Activated T-cell treated with anti-CD3 and anti-CD28 coated beads, Interleukin-2, amount 50 U/mL, for 1 hour (primary cell): ENCODE results near the gene ERC2.

Source experiments
- DNase-seq: peaks from one replicate; pipeline ENCODE4 v3.0.0-alpha.2; 2020

ERC2 gene

DNA sequence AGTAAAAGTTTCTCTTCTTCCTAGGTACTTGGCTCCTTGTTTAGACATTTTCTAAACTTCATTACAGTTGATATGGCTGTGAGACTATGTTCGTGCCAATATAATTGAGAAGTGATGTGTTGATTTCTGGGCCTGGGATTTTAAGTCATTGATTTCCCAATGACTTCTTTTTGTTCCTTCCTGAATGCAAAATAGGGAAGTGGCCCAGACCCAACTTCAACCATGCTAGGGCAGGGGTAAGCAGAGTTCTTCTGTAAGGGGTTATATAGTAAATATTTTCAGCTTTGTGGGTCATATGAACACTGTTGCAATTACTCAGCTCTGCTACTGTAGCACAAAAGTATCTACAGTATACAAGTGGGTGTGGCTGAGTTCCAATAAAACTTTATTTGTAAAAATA, 661.1 kb downstream of the ERC2 start:
- DNase-seq = no peak

DNA sequence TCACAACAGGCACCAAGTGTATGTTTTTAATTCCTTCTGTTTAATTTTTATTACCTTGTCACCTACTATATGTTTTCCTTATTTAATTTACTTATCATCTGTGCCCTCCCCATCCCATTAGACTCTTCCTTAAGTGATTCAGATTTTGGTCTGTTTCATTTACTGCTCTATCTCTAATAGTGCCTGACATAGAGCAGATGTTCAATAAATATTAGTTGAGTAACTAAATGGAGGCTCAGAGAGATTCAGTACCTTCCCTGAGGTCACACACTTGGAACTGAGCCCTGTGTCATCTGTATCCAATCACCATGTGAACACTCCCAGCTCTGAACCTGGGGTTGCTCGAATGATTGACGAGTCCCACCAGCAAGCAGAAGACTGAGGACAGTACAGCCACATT, 663.1 kb downstream of the ERC2 start:
- no peak for DNase-seq

DNA sequence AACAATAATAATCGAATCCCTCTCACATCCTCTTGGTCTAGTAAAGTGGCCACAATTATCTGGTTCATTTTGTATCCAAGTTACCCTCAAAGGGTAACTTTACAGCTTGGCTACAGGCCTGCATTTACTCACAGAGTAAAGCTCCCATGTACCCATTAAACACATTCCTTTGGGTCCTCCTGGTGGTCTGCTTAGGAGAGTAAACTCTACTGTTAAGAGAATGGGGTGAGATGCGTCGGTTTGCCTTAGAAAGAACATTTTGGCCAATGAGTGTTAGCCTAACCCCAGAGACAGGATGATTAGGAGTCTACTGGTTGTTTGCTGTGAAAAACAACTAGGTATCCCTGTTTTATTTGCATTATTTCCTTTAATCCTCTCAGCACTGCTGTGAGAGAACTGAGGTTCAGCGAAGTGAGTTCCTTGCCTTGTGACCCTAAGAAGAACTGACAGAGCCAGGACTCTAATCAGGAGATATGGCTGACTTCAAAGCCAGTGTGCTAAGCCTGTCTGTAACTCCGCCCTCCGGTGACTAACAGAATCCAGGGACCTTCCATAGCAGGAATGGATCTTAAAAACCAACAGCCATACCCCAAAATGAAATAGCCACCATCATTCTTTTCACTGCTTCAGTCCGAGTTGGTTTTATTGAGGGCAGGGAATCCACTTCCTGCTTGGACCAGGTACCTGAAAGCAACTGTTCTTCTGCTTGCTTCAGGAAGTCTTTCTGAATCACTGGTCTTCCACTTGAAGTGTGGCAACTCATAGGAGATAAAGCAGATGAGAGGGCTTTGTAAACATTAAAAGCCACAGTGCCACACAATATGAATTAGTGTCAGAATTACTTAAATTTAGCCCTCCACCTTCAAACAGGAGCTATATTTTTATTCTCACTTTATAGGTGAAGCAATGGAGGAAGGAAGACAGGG, 663.8 kb downstream of the ERC2 start:
- DNase-seq = no peak

DNA sequence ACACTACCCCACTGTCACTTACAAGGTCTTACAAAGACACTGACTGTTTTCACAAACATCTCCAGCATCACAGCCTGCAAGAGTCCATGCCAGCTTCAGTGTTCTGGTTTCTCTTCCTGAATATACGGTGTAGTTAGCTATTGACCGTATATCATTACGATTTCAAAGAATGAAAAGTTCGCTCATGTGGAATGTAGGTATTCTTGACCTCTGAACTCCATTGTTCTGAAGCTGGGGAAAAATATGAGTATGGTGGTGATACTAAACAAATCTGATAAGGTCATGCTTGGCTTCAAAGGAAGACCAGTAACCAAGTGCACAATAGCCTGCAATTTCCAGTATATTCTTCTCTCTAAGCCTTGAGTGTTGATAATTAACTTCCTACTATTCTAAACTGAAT, 665.5 kb downstream of the ERC2 start:
- no peak for DNase-seq

DNA sequence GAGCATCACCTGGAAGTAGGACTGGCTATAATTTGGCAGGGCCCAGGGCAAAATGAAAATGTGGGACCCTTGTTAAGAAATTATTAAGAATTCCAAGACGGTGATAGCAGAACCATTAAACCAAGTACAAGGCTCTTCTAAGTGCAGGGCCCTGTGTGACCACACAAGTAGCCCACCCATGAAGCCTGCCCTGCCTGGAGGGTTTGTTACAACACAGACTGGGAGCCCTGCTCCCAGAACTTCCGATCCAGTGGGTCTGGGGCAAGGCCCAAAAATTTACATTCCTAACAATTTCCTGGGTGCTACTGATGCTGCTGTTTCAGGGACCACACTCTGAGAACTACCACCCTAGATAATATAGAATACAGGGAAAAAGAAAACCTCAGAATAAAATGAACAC, 666.6 kb downstream of the ERC2 start:
- no peak for DNase-seq

DNA sequence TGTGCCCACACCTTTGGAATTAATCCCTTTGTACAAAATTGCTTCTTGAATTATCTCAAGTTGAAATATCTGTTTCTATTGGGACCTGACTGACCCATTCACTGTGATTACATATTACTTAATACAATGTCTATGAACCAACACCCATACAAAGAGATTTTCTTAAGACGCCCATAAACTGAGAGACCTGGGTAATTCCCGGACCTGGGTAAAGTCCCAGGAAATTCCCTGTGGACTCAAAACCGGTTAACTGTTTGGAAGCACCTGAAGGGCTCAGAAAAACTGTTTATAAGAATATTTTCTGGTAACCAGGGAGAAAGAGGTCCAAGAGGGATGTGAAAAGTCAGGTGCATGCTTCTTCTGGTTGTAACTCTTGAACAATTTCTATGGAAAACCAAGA, 667.2 kb downstream of the ERC2 start:
- no peak for DNase-seq

DNA sequence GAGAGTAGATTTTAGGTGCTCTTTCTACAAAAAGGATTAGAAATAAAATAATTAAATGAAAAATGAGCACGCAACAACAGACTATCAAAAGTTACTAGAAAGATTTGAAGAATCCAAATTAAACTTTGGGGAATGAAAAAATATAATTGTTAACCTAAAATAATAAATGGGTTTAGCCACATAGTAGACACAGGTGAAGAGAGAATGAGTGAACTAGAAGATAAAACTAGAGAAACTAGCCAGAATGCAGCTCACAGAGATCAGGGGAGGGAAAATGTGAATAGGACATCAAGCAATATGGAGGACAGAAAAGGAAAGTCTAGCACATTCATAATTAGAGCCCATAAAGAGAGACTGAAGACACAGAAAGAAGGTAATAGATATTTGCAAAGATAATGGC, 670.5 kb downstream of the ERC2 start:
- DNase-seq = no peak

DNA sequence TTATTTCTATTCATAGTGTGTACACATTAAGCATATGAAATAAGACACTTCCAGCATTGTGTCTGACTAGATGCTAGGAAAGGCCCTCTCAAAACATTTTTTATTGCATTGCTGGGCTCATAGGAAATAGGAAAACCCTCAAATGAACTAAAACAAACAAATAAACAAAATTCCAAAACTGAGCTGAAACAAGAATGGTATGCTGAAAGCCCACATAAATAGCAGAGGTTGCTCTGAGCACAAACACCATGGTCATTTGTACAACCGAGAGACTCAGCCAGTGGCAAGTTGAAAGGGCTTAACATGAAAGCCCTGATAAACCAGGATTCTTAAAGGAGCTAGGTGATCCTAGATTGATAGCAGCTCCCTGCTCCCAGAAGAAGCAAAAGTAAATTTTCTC, 671.2 kb downstream of the ERC2 start:
- DNase-seq = no peak

DNA sequence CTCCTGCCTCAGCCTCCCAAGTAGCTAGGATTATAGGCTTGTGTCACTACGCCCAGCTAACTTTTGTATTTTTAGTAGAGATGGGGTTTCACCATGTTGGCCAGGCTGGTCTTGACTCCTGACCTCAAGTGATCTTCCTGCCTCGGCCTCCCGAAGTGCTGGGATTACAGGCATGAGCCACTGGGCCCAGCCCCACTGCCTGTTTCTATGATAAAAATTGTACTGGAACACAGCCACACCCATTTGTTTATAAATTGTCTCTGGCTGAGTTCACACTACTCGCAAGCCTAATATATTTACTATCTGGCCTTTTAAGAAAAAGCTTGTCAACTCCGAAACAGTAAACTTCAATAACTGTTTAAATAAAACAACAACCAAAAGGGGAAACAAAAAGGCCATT, 671.7 kb downstream of the ERC2 start:
- DNase-seq = no peak

DNA sequence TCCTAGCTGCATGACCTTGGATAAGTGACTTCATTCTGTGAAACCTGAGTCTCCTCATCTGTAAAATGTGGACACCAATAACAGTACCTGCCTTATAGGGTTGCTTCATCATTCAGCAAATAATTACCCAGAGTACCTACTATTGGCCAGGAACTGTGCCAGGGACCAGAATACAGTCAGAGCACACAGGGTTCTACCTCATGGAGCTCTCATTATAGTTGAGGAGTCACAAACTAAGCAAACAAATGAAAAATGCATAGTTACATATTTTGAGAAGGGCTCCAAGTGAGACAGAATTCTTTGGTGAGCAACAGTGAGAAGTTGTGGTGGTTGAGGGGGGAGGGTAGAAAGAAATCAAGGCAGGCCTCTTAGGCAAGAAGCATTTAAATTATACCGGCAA, 672.5 kb downstream of the ERC2 start:
- DNase-seq = no peak

DNA sequence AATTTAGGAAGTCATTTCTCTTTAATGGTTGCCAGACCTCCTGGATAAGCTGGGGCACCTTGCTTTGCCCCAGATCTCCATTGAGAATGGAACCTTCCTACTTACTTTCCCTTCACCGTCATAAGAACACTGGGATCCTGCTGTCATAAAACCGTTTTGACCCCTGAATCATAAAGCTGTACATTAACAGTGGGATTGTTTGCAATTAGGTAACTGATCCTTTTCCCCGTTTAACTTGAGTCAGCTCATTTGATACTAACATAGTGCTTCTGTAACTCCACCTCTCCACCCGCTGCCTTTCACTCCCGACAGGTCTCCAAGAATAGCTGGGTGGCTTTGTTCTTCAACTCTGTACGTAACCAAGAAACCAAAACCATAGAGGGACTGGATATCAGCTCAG, 673.0 kb downstream of the ERC2 start:
- DNase-seq = no peak

DNA sequence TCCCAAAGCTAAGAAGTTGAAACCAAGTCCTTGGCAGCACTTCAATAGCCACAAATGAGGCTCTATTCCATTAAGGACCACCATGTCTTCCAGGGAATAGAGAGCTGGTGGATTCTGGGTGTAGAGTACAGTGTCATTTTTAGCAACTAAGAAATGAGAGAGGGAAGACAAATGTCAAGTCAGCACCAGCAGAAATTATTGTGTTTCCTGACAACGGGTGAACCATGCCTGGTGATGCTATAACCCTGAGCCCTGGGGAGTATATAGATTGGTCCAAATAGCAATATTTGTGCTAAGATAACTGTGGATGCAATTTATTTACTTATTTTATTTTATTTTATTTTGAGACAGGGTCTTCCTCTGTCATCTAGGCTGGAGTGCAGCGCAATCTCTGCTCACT, 675.5 kb downstream of the ERC2 start:
- no peak for DNase-seq

DNA sequence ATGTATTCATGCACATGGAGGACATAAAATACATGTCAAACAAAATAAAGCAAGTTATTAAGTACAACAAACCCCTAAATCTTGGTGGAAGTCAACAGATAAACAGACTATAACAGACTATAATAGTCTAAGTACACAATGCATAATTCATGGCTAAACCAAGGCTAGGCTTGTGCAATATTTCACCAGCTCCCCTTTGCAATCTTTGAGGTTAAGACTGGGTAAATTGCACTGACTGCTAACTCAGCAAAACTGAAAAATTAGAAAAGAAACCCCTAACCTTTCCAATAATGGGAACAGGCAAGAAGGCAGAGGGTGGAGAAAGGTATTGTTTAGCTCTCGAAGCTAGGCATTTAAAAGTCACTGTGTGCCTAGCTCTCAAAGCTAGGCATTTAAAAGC, 676.3 kb downstream of the ERC2 start:
- no peak for DNase-seq

DNA sequence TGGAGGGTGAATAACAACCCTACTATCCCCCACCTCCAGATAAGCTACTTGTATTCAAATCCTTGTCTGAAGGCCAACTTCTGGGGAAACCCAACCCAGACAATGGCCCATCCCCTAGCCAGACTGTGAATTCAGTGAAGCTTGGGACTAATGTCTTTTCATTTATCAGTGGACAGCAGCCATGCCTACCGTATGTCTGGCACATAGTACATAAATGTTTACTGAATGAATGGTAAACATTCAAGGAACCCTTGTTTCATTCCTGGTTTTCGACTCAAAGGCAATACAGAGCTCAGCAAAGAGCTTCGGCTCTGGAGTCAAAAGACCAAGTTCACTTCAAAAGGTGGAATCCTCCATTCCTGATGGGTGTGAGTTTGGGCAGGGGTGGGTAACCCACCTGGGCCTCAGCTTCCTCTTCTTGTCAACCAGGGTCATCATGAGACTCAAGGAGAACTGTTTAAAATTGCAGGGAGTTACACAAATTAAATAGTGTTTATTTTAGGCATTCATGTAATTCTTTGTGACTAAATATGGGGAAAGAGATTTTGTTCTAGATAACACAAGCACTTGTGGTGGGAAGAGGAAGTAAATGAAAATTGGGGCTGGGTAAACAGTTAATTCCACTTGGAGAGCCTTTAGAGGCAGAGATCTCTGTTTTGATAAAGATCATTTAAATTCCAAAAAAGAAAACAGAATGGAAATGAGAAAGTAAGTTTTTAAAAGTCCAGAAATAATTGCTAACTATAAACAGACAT, 677.5 kb downstream of the ERC2 start:
- no peak for DNase-seq

DNA sequence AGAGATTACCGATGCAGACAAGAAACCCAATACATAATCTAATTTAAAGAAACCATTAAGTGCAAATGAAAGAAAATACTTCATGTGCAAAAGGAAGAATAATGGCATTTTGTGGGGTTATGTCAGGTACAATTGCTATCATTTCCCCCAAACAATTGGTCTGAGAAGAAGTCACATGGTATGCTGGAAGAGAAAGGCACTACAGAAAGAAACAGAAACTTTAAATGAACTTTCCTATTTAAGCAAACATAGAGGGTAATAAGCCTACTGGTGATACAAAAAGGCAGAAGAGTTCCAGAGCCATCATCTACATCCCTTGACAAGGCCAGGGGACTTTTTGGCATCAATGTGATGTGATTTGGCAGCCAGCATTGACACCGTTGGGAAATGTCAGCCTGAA, 678.8 kb downstream of the ERC2 start:
- DNase-seq = no peak

DNA sequence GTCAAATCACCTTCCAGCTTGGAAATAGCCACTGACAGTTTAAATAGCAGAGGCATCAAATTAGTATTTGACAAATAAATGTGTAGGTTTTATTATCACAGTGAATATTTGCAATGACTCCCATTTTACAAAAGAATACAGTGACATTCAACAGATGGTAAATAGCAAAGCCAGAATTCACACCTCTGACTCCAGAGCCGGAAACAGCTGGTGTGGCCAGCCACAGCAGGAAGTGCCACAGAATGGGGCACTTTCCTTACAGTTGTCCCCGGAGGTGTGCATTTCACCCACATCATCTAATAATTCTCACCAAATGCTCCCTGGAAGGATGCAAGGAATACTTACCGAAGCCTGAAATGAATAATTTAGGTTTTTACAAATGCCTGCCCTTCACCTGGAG, 685.5 kb downstream of the ERC2 start:
- no peak for DNase-seq

DNA sequence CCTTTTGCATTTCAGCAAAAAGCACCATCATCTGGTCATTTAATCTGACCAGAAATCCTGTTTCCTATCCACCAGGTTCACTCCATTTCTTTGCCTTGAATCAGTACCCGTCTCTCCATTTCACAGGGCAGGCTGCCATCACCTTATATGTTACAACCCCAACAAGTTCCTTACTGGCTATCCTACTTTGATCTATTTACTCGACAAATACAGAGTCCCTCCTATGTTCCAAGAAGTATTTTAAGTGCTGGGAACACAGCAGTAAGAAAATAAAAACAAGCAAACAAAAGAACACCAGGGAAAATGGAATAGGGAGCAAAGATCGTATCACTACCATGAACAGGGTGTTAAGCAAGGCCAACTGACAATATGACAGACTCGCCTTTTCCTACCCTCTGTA, 685.9 kb downstream of the ERC2 start:
- DNase-seq = no peak

DNA sequence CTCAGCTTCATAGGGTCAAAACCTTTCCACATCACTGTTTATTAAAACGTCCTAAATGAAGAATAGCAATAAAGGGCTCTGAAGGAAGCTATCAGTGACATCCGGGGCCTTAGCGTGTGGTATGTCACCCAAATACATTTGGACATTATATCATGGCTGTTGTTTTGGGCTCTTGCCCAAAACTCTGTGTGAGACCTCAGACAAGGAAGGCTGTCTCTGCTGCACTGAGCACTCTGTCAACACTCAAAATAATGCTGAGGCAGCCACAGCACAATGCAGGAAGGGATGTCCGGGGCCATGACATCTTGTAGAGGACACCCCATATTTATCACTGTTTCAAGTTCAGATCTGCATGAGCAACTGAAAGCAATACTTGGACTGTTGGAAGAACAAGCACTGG, 687.4 kb downstream of the ERC2 start:
- DNase-seq = no peak

DNA sequence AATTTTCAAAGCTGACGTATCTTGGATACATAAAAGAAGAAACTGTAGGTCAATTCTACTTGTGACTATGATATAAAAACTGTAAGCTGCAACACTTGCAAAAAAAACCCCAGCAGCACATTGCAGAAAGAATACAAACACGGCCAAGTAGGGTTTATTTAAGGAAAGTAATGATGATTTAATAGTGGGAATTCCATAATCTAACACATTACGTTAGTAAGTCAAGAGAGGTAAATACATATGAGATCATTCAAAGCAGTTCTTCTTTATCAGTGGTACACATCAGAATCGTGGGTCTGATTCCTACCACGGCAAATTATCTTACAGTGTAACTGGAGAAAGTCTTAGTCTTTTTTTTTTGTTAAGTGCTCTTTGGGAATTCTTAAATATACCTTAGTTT, 688.7 kb downstream of the ERC2 start:
- DNase-seq = no peak

DNA sequence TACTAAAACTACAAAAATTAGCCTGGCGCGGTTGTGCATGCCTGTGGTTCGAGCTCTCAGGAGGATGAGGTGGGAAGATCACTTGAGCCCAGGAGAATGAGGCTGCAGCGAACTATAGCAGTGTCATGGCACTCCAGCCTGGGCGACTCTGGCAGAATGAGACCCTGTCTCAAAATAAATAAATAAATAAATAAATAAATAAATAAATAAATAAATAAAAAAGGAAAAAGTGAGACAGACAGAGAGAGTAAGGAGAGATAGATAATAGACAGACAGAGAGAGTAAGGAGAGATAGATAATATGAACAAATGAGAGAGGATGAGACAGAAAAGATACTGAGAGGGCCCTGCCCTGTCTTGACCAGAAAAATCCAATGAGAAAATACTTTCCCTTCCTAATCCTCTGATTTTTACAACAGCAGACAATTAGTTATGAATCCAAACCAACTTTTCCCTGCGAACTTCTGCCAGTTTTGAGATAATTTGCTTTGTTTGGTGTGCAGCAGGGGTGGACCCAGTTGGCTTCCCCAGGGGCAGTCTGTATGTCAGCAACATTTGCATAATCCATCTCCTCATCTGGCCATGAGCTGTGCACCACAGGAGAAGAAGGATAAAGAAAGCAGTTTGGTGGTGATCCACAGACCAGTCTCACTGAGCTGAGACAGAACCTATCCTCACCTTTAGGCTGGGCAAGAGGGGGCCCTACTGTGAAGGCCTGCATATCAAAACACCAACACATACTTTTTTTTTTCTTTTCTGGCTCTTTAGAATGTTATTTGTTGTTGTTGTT, 692.7 kb downstream of the ERC2 start:
- no peak for DNase-seq

DNA sequence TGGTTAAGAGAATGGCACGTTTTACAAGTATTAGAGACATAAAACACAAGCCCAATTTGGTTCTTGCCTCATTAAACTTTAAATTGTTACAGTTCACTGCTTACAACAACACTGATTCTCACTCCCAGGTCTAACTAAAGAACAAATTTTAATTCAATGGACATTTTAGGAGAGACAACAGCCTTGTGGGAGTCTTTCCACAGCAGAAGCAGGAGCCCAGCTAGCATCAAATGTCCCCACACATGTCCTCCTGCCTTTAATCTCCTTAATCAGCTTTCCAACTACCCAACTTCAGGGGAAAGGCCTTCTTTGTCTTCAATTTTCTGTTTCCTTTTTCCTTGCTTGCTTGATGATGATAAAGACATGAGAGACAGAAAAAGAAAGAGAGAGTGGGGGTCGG, 693.4 kb downstream of the ERC2 start:
- no peak for DNase-seq

DNA sequence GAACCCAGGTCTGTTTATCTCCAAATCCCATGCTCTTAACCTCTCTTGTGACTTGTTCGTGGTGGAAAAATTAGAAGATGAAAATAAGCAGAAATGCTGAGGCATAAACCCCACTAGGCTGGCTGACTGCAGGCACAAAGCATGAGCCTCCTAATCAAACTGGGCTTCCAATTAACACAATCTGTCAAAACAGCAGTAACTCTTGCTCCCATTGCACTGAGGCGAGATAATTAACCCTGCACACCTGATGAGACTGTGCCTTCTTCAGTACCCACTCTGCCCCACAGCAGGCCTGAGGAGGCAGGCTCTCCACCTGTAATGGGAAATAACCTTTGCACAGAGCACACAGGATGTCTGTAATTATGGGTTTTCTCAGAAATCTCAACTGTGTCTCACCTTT, 696.8 kb downstream of the ERC2 start:
- no peak for DNase-seq

DNA sequence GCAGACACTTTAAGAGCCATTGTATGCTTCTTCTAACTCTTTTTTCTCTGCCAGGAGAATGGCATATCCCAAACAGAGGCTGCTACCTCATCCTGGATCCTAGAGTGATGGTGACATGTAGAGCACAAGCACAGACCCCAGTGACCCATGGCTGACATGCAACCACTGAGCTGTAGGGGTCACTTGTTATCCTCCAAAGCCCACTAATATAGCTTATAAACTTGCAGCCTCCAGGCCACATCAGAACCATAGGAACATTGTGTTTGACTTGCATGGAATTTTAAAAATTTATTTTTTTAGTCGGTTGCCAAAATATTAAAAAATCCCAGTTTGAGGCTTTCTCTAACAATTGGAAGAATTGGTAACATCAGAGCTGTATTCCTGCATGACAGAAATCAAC, 698.2 kb downstream of the ERC2 start:
- DNase-seq = no peak

DNA sequence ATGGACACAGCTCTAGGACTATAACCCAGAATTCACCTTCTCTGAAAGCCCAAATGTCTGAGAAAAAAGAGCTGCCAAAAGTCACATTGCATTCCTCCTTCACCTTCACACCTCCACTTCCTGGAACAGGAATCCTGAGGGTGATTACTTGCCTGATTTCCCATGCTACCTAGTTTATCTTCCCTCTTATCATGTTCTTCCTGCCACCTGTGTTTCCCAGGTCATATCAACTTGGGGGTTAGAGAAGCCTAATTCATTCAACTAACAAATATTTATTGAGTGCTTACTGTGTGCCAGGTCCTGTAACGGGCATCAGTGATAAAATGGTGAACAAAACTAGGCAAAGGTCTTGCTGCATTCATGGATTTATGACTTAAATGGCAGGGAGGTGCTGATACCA, 701.5 kb downstream of the ERC2 start:
- DNase-seq = no peak
